DMS53 treated with DMSO at 0.1 percent for 48 hours (cell line): ENCODE data around the gene KLK1.
A peak's percentile ranks its signal among the peaks of the same experiment; 100 is the strongest.
"Not testable (repeated sequence)": the region's sequence is repeated elsewhere in the genome, so short reads cannot be mapped to it uniquely, and the experiment has no call there.

Source experiments
- DNase-seq: peaks from one replicate; lab custom pipeline; 2025; ENCODE audit not compliant: unreplicated experiment; lab: John Stamatoyannopoulos, UW

Gene KLK1

GRCh38 chr19:50817941-50818858, 5.4 kb downstream of the KLK1 start:
- DNase-seq, result peak; percentile 67

- DNase-seq, result no peak
These were observed 8.1 kb downstream of the KLK1 start for GRCh38 chr19:50815439-50815838.

- no peak for DNase-seq
These were observed 8.7 kb downstream of the KLK1 start for GRCh38 chr19:50814883-50815282.

DNA sequence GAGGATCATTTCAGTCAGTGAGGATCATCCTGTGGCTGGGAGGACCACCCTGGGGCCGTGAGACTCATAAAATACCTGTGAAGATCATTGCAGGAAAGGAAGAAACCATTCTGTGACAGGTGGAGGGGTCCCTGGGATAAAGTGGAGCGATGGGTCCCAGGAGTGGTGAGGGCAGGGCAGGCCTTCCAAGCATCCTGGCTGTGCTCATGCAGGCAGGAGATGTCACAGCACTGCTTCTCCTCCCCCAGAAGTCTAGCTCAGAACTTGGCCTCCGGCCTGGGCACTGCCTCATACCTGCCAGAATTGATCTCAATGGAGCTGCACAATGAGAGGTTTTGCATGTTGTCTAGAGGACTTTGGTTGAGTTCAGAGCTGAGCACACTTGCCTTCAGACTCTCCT, 11.1 kb downstream of the KLK1 start:
- DNase-seq, result no peak

- not testable (repeated sequence) for DNase-seq
These were observed 11.9 kb downstream of the KLK1 start for GRCh38 chr19:50811622-50812238.

DNA sequence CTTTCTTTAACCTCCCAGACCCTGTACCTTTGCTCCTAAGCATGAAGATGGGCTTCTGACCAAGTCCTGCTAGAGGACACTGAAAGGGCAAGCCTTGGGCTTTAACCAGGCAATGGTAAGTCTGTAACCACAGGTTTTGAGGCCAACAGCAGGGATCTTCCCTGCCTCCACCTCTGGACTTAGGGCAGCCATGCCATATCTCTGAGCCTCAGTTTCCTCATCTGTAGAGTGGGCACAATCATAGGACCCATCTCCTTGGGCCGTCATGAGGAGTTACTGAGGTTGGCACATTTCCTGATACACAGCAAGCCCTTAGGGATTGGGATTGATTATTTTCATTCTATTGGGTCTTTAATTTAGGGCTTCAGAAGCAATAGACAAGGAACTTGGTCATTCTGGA, 14.7 kb downstream of the KLK1 start:
- no peak for DNase-seq

GRCh38 chr19:50804420-50805272, 18.9 kb downstream of the KLK1 start:
- peak; percentile 94 for DNase-seq

DNA sequence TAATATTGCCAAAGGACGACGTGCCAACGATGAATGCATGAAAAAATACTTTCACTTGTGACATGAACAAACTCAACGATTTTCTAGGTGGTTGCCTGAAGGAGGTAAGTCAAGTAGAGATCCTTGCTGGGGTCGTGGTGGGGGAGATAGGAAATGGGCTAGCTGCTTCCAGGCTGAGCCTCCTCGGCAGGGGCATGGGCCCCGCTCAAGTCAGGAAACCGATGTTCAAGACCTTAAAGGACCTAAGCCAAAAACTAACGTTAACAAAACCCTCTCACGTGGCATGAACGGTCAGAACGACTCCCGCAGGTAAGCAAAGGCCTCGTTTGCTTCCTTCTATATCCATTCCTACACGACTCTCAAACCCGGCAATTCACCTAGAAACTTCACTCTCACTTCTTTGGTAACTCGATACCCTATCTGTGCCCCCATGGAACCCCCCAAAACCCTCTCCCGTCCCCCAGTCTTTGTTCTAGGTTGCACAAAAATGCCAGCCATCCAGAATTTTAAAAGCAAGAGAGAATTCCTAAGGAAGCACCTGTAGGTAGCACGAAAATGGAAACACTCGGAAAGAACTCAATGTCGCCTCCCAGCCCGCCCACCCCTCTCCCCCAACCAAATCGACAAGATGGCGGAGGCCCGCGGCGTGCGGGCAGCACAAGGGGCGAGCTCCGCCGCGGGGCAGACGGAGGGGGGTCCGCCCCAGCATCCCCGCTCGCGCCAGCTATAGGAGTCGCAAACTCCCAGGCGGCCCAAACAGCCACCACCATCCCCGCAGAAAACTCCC, 19.8 kb downstream of the KLK1 start:
- no peak for DNase-seq

DNA sequence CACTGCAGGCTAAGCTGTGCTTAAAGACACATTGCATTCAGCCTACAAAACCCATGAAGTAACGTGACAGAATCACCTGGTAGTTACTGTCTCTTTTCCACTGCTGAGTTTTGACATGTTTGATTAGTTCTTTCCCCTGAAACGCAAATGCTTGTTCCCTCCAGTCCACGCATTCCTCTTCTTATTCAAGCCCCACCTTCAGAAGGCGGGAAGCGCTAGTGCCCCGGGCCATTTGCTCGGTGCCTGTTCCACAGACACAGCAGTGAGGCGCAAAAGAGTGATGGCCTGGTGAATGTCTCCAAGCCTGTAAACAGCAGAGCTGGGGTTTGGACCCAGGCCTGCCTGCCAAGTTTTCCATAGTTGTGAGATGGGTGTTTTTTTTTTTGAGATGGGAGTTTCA, 22.5 kb downstream of the KLK1 start:
- DNase-seq, result no peak

DNA sequence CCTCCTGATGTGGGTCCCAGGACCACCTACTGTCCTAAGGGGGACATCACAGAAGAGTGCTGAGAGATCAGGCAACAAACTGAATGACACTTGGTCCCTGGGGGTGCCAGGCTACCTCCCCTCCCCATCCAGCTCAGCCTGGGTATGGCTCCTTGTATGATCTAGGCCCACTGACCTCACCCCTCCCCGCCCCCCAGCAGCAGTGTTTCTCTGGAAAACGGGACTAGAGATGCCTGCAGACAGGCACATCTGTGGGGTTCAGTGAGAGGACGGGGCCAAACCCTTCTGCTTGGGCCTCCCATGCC, 24.1 kb downstream of the KLK1 start:
- no peak for DNase-seq

DNA sequence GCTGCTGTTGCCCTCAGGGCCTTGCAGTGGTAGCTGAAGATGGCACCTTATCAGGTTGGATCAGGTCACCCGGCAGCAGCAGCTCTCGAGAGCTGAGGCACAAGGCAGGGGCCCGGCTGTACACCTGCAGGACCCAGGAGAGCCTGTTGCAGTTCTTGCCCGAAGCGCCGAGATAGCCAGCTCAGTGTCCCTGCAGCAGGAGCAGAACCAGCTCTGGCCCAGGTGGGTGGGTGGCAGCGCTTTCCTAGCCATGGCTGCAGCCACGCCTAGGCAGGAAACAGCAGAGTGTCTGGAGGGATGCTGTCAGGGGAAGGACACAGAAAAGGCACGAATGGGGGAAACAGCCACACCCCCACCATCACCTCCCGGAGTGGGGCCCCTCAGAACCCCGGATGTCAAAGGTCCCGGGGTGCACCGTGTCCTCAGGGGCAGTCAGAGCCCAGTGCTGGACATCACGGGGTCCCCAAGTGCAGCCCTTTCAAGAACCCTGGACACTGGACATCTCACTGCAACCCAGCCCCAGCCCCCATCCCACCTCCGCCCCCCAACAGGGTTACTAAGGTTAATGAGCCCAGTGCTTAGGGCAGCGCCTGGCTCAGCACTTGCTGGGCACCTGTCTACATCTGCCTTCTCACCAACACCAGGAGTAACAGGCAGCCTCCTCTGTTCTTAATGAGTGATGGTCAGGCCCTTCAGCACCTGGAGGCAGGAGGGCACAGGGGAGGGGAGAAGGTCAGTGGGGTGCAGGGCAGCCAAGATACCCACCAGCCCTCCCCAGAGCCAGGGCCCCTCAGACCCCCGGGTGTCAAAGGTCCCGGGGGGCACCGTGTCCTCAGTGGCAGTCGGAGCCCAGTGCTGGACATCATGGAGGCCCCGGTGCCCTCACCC, 24.7 kb downstream of the KLK1 start:
- DNase-seq, result no peak

- DNase-seq, result no peak
These were observed 25.6 kb downstream of the KLK1 start for GRCh38 chr19:50797781-50798658.

- no peak for DNase-seq
These were observed 26.2 kb downstream of the KLK1 start for GRCh38 chr19:50797429-50797780.

- DNase-seq, result no peak
These were observed 26.8 kb downstream of the KLK1 start for GRCh38 chr19:50796634-50797428.

DNA sequence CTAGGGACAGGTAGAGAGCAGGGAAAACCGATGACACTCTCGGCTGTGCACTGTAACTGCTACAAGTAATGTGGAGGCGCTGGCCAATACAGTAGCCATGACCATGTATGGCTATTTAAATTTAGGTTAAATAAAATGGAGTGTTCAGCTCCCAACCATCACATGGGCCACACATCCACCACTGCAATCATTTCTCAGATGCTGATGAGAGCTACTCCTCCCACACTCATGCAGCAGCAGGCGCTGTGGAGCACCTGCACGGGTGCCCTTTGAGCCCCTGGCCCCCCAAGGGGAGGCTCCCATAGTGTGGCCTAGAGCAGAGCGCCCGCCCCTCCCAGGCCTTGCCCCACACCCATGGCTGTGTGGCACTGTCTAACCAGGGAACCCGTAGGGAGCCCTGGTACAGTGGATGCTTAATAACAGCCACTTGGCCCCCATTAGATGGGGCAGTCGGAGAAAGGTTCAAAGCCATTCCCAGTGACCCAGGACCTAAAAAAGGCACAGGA, 27.4 kb downstream of the KLK1 start:
- DNase-seq, result no peak

GRCh38 chr19:50795664-50796073, 27.9 kb downstream of the KLK1 start:
- DNase-seq, result no peak

DNA sequence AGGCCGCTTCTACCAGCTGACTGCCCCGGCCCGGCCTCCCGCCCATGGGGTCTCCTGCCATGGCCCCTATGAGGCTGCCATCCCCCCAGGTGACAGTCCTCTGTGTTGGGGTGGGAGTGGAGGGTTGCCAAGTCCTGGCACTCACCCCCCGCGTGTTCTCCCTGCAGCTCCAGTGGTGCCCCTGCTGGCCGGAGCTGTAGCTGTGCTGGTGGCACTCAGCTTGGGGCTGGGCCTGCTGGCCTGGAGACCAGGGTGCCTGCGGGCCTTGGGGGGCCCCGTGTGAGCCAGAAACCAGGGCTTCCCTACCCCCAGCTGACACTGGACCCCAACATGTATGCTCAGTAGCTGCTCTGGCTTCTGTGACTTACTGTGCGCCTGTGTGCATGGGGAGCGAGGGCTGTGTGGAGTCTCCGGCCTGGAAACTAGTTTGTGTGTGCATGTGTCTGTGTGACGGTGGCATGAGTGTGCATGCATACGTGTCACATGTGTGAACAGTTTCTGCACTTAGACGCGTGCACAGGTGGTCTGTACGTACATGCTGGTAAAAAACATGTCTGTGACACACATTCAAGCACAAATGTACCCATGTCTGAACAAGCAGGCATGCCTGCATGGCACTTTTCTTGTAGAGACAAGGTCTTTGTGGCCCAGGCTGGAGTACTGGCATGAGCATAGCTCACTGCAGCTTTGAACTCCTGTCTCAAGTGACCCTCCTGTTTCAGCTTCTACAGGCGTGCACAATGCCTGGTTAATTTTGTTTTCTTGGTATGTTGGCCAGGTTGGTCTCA, 28.5 kb downstream of the KLK1 start:
- DNase-seq, result no peak
